Measurements from ENCODE around the gene P2RY14. TPM values are rescaled to one million over a fixed set of nuclear protein-coding genes. Genes with fewer than 3 reads are reported as not detected.

The P2RY14 gene
- total RNA-seq, 2 donors from 2014 or later, result 1.4 to 5.3 TPM

GRCh38 chr3:151305060-151305774 is 26.9 kb upstream of the P2RY14 start:
- DNase-seq (ENCODE audit: low spot score), result peak; percentile 85
- intact Hi-C loops (cut with DNase I), result no loop called here

- no peak for DNase-seq (ENCODE audit: low spot score)
- intact Hi-C loops (cut with DNase I), result no loop called here
Measured at GRCh38 chr3:151303751-151304150, 25.4 kb upstream of the P2RY14 start.

DNA sequence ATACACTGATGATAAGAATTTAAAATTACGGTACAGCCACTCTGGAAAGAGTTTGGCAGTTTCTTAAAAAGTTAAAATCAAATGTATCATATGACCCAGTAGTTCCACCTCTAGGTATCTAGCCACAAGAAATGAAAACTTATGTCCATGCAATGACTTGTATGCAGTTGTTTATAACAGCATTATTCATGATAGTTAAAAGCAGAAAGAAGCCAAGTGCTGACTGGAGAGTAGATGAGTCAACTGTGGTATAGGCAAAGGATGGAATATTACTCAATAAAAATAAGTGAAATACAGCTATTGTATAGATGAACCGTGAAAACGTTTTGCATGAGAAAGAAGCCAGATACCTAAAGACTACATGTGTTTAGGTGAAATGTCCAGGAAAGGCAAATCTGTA is 23.4 kb upstream of the P2RY14 start:
- intact Hi-C loops (cut with DNase I), result no loop called here
- DNase-seq (ENCODE audit: low spot score), result no peak

GRCh38 chr3:151300539-151300938 is 22.2 kb upstream of the P2RY14 start:
- DNase-seq (ENCODE audit: low spot score), result no peak
- intact Hi-C loops (cut with DNase I), result no loop called here

DNA sequence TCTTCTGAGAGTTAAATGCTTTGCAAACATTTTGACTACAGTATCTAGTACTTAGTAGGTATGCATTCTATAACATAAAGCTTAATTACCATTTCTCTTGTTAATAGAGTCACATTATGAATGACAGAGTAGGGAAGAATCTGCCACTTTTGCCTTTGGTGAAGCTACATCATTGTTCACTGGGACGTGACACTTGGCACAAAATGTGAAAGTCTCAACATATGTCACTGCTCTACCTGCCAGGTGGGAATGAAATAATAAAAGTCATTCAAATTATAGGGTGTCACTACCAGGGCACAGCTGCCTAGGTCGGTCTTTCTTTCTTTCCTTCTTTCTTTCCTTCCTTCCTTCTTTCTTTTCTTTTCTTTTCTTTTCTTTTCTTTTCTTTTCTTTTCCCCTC is 20.7 kb upstream of the P2RY14 start:
- no peak for DNase-seq (ENCODE audit: low spot score)
- intact Hi-C loops (cut with DNase I), result no loop called here

DNA sequence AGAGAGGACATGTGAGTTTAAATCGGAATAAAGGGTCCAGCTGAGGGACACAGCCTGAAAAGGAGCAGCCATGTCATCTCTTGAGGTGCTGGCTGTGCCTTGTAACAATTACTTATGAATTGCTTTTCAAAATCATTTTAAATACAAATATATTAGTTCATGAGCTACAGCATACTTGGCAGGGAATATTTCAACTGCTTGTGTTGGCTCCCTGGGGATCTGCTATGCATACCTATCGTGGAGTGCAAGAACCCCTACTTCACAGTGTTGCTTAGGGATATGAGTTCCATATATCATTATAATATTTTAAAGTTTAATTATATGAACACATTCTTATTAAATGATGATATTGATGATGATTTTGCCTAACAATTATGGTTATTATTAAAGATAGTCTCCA is 19.1 kb upstream of the P2RY14 start:
- DNase-seq (ENCODE audit: low spot score), result no peak
- intact Hi-C loops (cut with DNase I), result no loop called here

DNA sequence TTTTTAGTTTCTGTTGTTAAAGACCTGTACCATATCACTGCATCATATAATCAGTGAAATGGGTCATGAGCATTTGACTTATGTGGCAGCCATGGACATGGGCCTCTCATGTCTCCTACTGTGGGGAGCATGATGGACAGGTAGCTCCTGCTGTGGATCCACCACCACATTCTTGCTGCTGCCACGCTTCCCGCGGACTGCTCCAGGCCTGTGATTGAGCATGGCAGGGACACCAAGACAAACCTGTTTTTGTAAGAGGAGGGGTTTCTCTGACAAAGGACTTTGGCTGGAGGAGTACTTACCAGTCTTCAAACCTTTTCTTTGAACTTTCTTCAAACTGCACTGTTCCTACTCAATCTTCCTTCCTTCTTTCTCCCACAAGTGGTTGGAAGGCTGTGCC is 17.9 kb upstream of the P2RY14 start:
- no peak for DNase-seq (ENCODE audit: low spot score)
- intact Hi-C loops (cut with DNase I), result no loop called here

DNA sequence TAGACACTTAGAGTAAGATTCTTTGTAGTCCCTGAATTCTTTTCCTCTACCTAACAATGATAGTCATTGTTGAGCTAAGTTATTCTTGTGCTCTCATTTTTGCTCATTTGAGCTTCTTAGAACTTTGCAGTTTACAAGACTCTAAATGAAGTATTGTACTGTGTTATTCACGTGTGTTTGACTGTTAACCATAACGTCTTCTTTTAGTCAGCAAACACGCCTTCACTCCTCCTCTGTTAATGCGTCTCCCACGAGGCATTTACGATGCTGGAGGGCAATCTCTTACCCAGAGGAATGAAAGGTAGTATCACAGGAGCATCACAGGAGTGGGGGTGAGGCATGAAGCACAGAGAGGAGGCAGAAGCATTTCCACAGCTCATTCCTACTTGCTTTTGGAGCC is 14.8 kb upstream of the P2RY14 start:
- intact Hi-C loops (cut with DNase I), result no loop called here
- no peak for DNase-seq (ENCODE audit: low spot score)

- DNase-seq (ENCODE audit: low spot score), result no peak
- intact Hi-C loops (cut with DNase I), result no loop called here
Measured at GRCh38 chr3:151290673-151291072, 12.3 kb upstream of the P2RY14 start.

DNA sequence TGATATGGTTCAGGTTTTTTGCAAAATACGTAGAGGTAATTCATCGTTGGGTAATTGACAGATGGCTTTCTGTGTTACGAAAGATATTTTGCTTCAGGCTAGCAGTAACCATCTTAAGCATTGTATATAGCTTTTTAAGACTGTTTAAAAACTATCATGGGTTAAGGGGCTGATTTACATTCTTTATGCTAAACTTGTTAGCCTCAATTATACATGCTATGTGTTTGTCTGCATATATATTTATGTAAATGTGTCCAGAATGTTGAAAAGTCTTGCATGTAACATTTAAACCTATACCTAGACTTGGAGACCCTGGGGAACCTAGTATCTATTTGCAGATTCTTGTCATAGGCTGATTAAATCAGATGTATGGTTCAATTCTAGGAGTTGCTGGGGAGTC is 11.1 kb upstream of the P2RY14 start:
- DNase-seq (ENCODE audit: low spot score), result no peak
- intact Hi-C loops (cut with DNase I), result no loop called here

GRCh38 chr3:151285940-151286339 is 7.6 kb upstream of the P2RY14 start:
- no peak for DNase-seq (ENCODE audit: low spot score)
- intact Hi-C loops (cut with DNase I), result no loop called here

GRCh38 chr3:151283907-151284461 is 5.6 kb upstream of the P2RY14 start:
- intact Hi-C loops (cut with DNase I), result loop anchor here (2.0 to 5.0 kb wide), 3 partner anchors 57 to 117 kb away; no protein-coding TSS in a partner anchor
- DNase-seq (ENCODE audit: low spot score), result no peak

DNA sequence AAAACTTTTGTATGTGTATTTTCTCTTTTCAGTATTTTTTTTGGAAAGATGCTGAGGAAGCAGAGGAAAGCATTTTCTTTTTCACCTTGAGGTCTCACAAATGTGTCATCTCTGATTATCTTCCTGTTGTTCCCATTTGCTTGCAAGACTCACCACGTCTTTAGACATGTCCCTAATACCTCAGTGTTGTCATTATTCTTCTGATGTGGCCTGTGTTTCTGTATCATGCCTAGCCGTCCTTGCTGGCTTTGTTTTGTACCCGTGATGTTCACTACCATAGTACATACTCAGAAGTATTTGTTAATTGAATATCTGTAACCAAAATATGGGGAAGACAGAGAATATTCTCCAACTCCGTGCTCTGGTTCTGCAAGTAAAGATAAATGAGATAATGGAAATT is 5.0 kb upstream of the P2RY14 start:
- intact Hi-C loops (cut with DNase I), result loop anchor here (2.0 to 5.0 kb wide), 3 partner anchors 56 to 116 kb away; no protein-coding TSS in a partner anchor
- DNase-seq (ENCODE audit: low spot score), result no peak

GRCh38 chr3:151282921-151283320 is 4.6 kb upstream of the P2RY14 start:
- intact Hi-C loops (cut with DNase I), result loop anchor here (2.0 to 5.0 kb wide), 3 partner anchors 56 to 116 kb away; no protein-coding TSS in a partner anchor
- DNase-seq (ENCODE audit: low spot score), result no peak

- intact Hi-C loops (cut with DNase I), result loop anchor here (2.0 to 5.0 kb wide), 3 partner anchors 54 to 114 kb away; no protein-coding TSS in a partner anchor
- DNase-seq (ENCODE audit: low spot score), result no peak
Measured at GRCh38 chr3:151281671-151282324, 3.5 kb upstream of the P2RY14 start.

DNA sequence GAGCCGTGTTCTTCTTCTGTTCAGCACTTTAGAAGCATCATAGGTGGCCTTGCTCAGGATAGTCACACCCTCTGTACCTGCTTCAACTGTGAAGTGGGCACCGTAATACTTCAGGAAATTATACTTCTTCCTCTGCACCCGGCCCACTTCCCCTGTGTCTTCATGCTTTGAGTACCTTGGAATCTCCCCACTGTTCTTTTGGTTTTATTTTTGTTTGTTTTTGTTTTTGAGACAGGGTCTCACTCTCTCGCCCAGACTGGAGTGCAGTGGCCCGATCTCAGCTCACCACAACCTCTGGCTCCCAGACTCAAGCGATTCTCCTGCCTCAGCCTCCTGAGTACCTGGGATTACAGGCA is 1.7 kb downstream of the P2RY14 start:
- DNase-seq (ENCODE audit: low spot score), result no peak
- intact Hi-C loops (cut with DNase I), result no loop called here

- DNase-seq (ENCODE audit: low spot score), result no peak
- intact Hi-C loops (cut with DNase I), result no loop called here
Measured at GRCh38 chr3:151276038-151276686, 2.2 kb downstream of the P2RY14 start.

- intact Hi-C loops (cut with DNase I), result no loop called here
Measured at GRCh38 chr3:151275091-151275490, 3.3 kb downstream of the P2RY14 start.

GRCh38 chr3:151269631-151270030 is 8.7 kb downstream of the P2RY14 start:
- intact Hi-C loops (cut with DNase I), result no loop called here

More at GRCh38 chr3:151275091-151275490, 3.3 kb downstream of the P2RY14 start:
- no peak for DNase-seq (ENCODE audit: low spot score)

More at GRCh38 chr3:151269631-151270030, 8.7 kb downstream of the P2RY14 start:
- no peak for DNase-seq (ENCODE audit: low spot score)

Measured in posterior vena cava (tissue), 2 donors.